22Rv1 (cell line): ENCODE measurements around the gene SH2D4B.

Source experiments
- ZFX ChIP-seq: fragments of 450-650 bp; IDR thresholded peaks from 2 replicates; pipeline ENCODE4 v1.6.1; 2017; ENCODE audit warnings: antibody characterized with exemption, borderline replicate concordance
- TF ChIP-seq, protein P1 (sequence below): fragments of 450-650 bp; IDR thresholded peaks from 2 replicates; pipeline ENCODE4 v1.5.1; 2017; ENCODE audit warnings: mild to moderate bottlenecking

DNA sequence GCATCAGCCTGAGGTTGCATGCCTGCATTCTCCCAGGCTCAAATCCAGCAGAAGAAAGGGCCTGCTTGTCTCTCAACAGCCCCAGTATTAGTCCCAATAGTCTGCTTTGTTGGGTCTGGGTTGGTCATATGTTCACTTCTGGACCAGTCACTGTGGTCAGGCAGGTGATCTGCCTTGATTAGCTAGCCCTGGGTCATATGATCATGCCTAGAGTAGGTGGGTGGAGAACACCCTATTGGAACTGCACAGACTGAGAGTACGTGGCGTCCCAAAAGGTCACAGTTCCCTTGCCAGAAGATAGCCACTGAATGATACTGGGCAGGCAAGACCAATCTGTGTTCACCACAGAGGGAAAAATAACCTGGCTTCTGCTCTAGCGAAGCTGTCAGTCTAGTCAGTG, 80.1 kb downstream of the SH2D4B start:
- TF ChIP-seq, protein P1, sequence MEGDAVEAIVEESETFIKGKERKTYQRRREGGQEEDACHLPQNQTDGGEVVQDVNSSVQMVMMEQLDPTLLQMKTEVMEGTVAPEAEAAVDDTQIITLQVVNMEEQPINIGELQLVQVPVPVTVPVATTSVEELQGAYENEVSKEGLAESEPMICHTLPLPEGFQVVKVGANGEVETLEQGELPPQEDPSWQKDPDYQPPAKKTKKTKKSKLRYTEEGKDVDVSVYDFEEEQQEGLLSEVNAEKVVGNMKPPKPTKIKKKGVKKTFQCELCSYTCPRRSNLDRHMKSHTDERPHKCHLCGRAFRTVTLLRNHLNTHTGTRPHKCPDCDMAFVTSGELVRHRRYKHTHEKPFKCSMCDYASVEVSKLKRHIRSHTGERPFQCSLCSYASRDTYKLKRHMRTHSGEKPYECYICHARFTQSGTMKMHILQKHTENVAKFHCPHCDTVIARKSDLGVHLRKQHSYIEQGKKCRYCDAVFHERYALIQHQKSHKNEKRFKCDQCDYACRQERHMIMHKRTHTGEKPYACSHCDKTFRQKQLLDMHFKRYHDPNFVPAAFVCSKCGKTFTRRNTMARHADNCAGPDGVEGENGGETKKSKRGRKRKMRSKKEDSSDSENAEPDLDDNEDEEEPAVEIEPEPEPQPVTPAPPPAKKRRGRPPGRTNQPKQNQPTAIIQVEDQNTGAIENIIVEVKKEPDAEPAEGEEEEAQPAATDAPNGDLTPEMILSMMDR, result no peak
- no peak for TF ChIP-seq ZFX
